Left lung (tissue), 10 donors: ENCODE results near the gene VCAN. TPM values are rescaled to one million over a fixed set of nuclear protein-coding genes. Genes with fewer than 3 reads are reported as not detected.
A peak's percentile ranks its signal among the peaks of the same experiment; 100 is the strongest.

ENCODE experiments used
- ATAC-seq: fragments of 200-7000 bp; cut with Tn5 transposase; one replicate; pipeline ENCODE4 v1.9.1; 2020; ENCODE audit warnings: moderate library complexity
- DNase-seq, 4 donors: peaks; one replicate each; pipeline ENCODE4 v3.0.0-alpha.2; 2013 to 2020
- H3K27ac ChIP-seq, 2 donors: fragments of 200-600 bp; sonication (generic) in 1 of 2; one replicate each; pipeline versions ENCODE4 v1.5.0 to v1.8.0; 2020 to 2021
- H3K27me3 ChIP-seq, 2 donors: fragments of 200-600 bp; sonication (generic) in 1 of 2; one replicate each; pipeline versions ENCODE4 v1.5.0 to v1.8.0; 2020 to 2021
- H3K36me3 ChIP-seq, 2 donors: fragments of 200-600 bp; sonication (generic) in 1 of 2; one replicate each; pipeline versions ENCODE4 v1.5.0 to v1.8.0; 2020 to 2021
- H3K4me1 ChIP-seq, 2 donors: fragments of 200-600 bp; one replicate each; pipeline ENCODE4 v1.8.0; 2021
- H3K4me3 ChIP-seq, 2 donors: fragments of 200-600 bp; sonication (generic) in 1 of 2; one replicate each; pipeline versions ENCODE4 v1.5.0 to v1.8.0; 2020 to 2021; ENCODE audit warnings: mild to moderate bottlenecking in 1 of 2
- H3K9me3 ChIP-seq, 2 donors: fragments of 200-600 bp; sonication (generic) in 1 of 2; one replicate each; pipeline versions ENCODE4 v1.5.0 to v1.8.0; 2020 to 2021
- intact Hi-C, 2 donors: fragments of 100-400 bp; cut with DNase I; formaldehyde crosslinking; loops; one replicate each; pipeline versions ENCODE4 v1.11.2 to v1.14.2; 2022
- polyA plus RNA-seq, 6 donors: library from polyadenylated mRNA; unstranded; fragments of 120-200 nt; gene quantifications; one replicate each; pipeline ENCODE4 v1.2.1, GENCODE V29; 2013; ENCODE audit not compliant: insufficient read length in 6 of 6
- total RNA-seq, 2 donors: library from RNA; stranded (reverse); fragmentation: NEBNext Ultra II Directional; extraction: Animal tissue kit (Norgen Biotek cat#: 25700); gene quantifications; one replicate each; pipeline ENCODE4 v1.2.1, GENCODE V29; 2021
- TF ChIP-seq, protein P1 (sequence below), 2 donors: fragments of 200-600 bp; sonication (generic) in 1 of 2; IDR thresholded peaks; one replicate each; pipeline versions ENCODE4 v1.5.0 to v1.8.0; 2021; ENCODE audit warnings: antibody characterized with exemption in 2 of 2
- donor health status: DM: no; HTN: yes; CAD: no.
- donor health status: DM: no; HTN: no; CAD: no.

VCAN gene
- total and polyA plus RNA-seq, 8 donors, result 217 to 598 (median 513) TPM

DNA sequence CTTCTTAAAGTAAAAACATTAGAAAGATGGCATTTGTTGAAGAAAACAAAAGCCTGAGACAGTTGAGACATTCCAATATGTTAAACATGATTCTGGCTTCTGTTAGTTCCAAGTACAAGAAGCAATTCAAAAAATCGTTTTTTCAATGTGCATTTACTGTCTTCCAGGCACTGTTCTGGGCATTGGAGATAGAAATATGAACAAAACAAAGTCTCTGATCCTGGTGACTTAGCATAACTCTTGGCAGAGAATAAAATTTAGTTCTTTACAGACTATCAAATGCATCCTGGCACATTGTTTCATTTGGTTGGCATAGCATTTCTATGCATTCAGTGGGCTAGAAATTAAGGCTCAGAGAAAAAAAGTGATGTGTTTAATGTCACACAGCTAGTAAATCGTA is 77.5 kb downstream of the VCAN start:
- Histone ChIP-seq H3K27ac (no peak overlapping the region), H3K4me1 (no peaks in the 10 kb centered on the region), H3K4me3 (no peak overlapping the region), H3K36me3 (peaks cover 0 to 43% of the 10 kb centered on the region in 2 donors), H3K27me3 (no peaks in the 10 kb centered on the region), H3K9me3 (no peaks in the 10 kb centered on the region)
- DNase-seq, result no peak
- TF ChIP-seq, protein P1, sequence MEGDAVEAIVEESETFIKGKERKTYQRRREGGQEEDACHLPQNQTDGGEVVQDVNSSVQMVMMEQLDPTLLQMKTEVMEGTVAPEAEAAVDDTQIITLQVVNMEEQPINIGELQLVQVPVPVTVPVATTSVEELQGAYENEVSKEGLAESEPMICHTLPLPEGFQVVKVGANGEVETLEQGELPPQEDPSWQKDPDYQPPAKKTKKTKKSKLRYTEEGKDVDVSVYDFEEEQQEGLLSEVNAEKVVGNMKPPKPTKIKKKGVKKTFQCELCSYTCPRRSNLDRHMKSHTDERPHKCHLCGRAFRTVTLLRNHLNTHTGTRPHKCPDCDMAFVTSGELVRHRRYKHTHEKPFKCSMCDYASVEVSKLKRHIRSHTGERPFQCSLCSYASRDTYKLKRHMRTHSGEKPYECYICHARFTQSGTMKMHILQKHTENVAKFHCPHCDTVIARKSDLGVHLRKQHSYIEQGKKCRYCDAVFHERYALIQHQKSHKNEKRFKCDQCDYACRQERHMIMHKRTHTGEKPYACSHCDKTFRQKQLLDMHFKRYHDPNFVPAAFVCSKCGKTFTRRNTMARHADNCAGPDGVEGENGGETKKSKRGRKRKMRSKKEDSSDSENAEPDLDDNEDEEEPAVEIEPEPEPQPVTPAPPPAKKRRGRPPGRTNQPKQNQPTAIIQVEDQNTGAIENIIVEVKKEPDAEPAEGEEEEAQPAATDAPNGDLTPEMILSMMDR (IDR thresholded peaks at IDR 0.05), result no peak
- no peak for ATAC-seq
- intact Hi-C loops, result no loop called here

DNA sequence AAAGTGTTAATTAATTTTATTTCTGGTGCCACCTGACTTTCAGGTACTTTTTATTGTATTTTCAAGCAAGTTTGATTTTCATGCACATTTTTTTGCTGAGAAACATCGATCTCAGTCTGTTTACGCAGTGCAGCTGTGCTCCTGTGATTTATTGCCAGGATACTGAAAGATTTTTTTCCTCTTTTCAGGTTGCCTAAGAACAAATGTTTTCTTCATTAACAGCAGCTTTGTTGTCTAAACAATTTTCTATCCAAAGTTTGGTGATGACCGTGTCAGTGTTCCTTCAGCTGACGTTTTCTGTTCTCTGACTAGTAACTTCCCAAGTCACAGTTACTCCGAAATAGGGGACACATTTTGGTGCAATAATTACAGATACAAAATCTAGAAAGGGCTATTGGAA is 78.1 kb downstream of the VCAN start:
- Histone ChIP-seq H3K27me3 (no peaks in the 10 kb centered on the region), H3K27ac (no peak overlapping the region), H3K4me3 (no peak overlapping the region), H3K36me3 (peaks cover 0 to 43% of the 10 kb centered on the region in 2 donors), H3K9me3 (no peaks in the 10 kb centered on the region), H3K4me1 (no peaks in the 10 kb centered on the region)
- intact Hi-C loops, result no loop called here
- TF ChIP-seq, protein P1 (IDR thresholded peaks at IDR 0.05), result no peak
- DNase-seq, result peak in 1 of 4 donors; percentile 31
- ATAC-seq, result no peak

DNA sequence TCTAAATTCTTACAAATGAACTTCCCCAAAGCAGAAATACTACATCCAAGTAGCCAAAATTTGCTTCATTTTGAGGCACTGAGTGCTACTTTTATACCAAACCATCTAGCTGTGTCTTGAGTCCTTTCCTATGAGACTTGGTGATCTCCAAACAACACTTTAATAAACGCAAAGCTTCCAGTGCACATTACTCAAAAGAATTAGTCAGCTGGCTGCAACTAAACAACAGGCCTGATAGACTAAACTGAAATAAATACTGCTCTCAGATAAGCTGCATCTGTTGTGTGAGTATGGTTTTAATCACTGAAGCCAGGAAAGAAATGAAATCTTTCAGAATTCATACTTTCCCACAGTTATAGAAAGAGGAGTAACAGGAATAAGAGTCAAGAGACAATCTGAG is 80.3 kb downstream of the VCAN start:
- Histone ChIP-seq H3K4me1 (no peaks in the 10 kb centered on the region), H3K27ac (peak overlapping the region in 1 of 2 donors; percentile 37), H3K27me3 (no peaks in the 10 kb centered on the region), H3K36me3 (peaks cover 0 to 45% of the 10 kb centered on the region in 2 donors), H3K9me3 (no peaks in the 10 kb centered on the region), H3K4me3 (no peak overlapping the region)
- peak in 2 of 4 donors; percentile 61 to 63 for DNase-seq
- TF ChIP-seq, protein P1 (IDR thresholded peaks at IDR 0.05), result no peak
- intact Hi-C loops, result no loop called here
- peak; percentile 69 for ATAC-seq

DNA sequence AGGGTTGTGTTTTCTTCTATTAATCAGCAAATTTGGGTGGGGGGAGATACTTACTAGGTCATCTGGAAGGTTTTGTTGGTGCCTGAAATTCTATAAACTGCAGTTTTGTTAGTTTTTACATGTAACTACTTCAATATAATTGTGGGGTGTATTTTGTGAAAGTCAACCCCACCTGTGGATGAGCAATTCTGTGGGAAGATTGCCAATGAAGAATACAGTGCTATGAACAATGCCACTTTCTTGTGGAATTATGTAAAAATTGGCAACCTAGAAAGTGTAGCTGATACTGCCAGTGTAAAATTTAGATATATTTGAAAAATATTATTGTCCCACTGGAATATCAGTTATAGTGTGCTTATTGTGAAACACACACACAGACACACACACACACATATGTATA is 80.7 kb downstream of the VCAN start:
- intact Hi-C loops, result no loop called here
- H3K4me3 ChIP-seq, result no peak overlapping the region
- H3K9me3 ChIP-seq, result no peaks in the 10 kb centered on the region
- DNase-seq (no peak), ATAC-seq (no peak)
- TF ChIP-seq, protein P1 (IDR thresholded peaks at IDR 0.05), result no peak
- no peaks in the 10 kb centered on the region for H3K27me3 ChIP-seq
- peaks cover 0 to 45% of the 10 kb centered on the region in 2 donors for H3K36me3 ChIP-seq
- no peaks in the 10 kb centered on the region for H3K4me1 ChIP-seq
- H3K27ac ChIP-seq, result peak overlapping the region in 1 of 2 donors; percentile 35

DNA sequence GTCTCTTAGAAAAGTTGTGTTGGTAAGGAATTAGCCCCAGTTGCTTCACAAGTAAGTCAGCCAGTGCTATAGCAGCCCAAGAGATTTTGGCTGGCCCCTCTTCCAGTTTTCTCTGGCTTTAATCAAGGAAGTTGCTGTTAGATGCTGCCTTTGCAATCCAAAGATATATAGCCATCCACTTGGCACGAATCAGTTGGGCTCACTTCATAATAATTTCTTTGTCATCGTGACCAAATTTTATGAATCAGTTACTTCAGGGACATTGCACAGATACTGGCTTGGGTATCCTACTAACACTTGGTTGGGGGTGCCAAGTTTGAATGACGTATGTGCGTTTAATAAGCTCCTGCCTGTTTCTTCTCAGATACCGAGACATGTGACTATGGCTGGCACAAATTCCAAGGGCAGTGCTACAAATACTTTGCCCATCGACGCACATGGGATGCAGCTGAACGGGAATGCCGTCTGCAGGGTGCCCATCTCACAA is 81.5 kb downstream of the VCAN start:
- Histone ChIP-seq H3K4me3 (no peak overlapping the region), H3K27me3 (no peaks in the 10 kb centered on the region), H3K36me3 (peaks cover 0 to 41% of the 10 kb centered on the region in 2 donors), H3K9me3 (no peaks in the 10 kb centered on the region), H3K4me1 (no peaks in the 10 kb centered on the region), H3K27ac (no peak overlapping the region)
- DNase-seq (no peak), ATAC-seq (peak; percentile 50)
- TF ChIP-seq, protein P1 (IDR thresholded peaks at IDR 0.05), result no peak
- intact Hi-C loops, result no loop called here
